ENCODE data around the gene LRPPRC. TPM values are rescaled to one million over a fixed set of nuclear protein-coding genes. Genes with fewer than 3 reads are reported as not detected.
A peak's percentile ranks its signal among the peaks of the same experiment; 100 is the strongest.

LRPPRC gene
- total RNA-seq = 58.0 TPM
- long read RNA-seq, full-length matches to known transcripts = 44 of 80 reads
- long read RNA-seq, partial matches to known transcripts = 27 of 80 reads
- long read RNA-seq, other reads (novel, unspliced or antisense) = 9 of 80 reads

DNA sequence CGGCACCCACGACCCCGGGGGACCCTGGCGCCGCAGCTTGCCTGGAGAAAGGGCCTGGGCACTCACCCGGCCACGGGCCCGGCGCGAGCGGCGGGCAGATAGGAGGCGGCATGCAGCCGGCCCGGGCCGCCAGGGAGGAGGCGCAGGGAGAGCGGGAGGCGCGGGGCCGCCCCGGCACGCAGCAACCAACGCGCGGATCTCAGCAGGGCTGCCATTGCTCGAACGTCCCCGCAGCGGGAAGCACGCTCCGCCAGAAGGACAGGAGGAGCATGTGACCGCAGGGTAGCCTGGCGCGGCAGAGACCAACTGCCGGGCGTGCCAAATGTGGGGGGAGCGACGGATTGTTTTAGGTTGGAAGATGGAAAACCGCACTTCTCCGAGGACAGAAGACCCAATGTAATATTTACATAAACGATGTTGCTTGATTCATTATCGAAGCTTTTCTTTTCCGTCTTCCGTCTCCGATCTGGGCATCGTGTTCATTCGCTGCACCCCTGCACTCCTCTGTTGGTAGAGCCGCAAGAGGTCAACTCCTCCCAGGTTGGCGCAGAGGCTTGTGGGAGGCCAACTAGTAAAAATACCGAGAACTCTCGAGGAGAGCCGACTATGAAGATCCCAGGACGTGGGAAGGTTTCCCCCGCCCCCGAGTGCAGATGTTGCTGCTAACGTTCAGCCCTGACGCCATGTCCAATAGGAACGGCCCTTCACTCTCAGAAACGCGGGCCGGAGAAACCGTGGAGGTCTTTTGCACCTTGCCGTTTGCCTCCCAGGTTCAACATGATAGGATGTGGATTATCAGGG, at the start of gene LRPPRC:
LRPPRC (minus strand) TSS at position 257 of the 801 bp plus-strand sequence; CDS start at position 215, 42 bp downstream.
- DNase-seq (peak; percentile 93), ATAC-seq (peak; percentile 99)
- Histone ChIP-seq H3K27ac (peak within 1 kb of the TSS; percentile 88), H3K27me3 (ENCODE audit: low read depth) (no peaks in the 10 kb centered on the region), H3K9me3 (no peaks in the 10 kb centered on the region), H3K4me1 (peaks cover 26% of the 10 kb centered on the region), H3K4me3 (peak within 1 kb of the TSS; percentile 100), H3K36me3 (peaks cover 8% of the 10 kb centered on the region)
- intact Hi-C loops (cut with DNase I) = no loop called here
- TF ChIP-seq, protein P1, sequence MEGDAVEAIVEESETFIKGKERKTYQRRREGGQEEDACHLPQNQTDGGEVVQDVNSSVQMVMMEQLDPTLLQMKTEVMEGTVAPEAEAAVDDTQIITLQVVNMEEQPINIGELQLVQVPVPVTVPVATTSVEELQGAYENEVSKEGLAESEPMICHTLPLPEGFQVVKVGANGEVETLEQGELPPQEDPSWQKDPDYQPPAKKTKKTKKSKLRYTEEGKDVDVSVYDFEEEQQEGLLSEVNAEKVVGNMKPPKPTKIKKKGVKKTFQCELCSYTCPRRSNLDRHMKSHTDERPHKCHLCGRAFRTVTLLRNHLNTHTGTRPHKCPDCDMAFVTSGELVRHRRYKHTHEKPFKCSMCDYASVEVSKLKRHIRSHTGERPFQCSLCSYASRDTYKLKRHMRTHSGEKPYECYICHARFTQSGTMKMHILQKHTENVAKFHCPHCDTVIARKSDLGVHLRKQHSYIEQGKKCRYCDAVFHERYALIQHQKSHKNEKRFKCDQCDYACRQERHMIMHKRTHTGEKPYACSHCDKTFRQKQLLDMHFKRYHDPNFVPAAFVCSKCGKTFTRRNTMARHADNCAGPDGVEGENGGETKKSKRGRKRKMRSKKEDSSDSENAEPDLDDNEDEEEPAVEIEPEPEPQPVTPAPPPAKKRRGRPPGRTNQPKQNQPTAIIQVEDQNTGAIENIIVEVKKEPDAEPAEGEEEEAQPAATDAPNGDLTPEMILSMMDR (IDR thresholded peaks at IDR 0.05) = no peak

DNA sequence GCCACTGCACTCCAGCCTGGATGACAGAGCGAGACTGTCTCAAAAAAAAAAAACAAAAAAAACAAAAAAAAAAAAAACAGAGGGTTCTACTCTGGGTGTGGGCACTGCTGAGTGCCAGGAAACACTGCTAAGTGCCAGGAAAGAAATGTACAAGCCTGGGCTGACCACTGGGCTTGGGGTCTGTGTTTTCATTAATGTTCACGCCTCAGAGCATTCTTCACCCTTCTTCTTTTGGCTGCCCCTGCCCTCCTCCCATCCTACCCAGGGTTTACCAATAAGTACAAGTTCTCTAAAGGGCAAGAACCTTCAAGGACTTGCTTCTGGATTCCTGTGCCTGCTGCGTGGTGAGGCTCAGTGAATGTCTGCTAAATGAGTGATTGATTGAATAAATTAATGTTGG, 49.3 kb upstream of the LRPPRC start:
- Histone ChIP-seq H3K4me3 (no peak overlapping the region), H3K9me3 (no peaks in the 10 kb centered on the region), H3K27me3 (ENCODE audit: low read depth) (no peaks in the 10 kb centered on the region), H3K27ac (no peak overlapping the region), H3K36me3 (no peaks in the 10 kb centered on the region), H3K4me1 (peaks cover 4% of the 10 kb centered on the region)
- DNase-seq (no peak), ATAC-seq (no peak)
- TF ChIP-seq, protein P1 (IDR thresholded peaks at IDR 0.05) = no peak
- intact Hi-C loops (cut with DNase I) = no loop called here

DNA sequence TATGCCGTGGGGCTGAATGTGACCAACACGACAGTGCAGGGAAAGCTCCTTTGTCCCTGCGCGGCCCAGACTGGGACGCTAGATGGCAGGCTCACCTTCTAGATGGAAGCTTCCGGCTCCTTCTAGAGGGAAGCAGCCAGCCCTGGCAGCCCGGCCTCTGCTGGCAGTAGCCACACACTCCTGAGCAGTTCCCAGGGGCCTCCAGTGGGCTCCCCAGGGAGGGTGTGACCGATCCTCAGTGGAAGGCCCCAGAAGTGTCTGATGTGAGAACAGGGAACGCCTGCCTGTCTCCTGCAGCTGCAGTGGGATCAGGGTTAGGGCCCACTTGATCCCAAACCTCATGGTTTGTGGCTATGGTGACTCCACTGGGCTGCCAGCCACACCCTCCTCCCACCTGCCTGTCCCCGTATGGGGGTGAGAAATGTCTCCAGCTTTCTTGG, 48.5 kb upstream of the LRPPRC start:
- no peaks in the 10 kb centered on the region for H3K9me3 ChIP-seq
- DNase-seq (peak; percentile 78), ATAC-seq (peak; percentile 93 to 98)
- intact Hi-C loops (cut with DNase I) = no loop called here
- H3K4me3 ChIP-seq = no peak overlapping the region
- peaks cover 4% of the 10 kb centered on the region for H3K4me1 ChIP-seq
- H3K27me3 ChIP-seq (ENCODE audit: low read depth) = no peaks in the 10 kb centered on the region
- H3K27ac ChIP-seq = no peak overlapping the region
- TF ChIP-seq, protein P1 (IDR thresholded peaks at IDR 0.05) = peak; percentile 74
- H3K36me3 ChIP-seq = no peaks in the 10 kb centered on the region

DNA sequence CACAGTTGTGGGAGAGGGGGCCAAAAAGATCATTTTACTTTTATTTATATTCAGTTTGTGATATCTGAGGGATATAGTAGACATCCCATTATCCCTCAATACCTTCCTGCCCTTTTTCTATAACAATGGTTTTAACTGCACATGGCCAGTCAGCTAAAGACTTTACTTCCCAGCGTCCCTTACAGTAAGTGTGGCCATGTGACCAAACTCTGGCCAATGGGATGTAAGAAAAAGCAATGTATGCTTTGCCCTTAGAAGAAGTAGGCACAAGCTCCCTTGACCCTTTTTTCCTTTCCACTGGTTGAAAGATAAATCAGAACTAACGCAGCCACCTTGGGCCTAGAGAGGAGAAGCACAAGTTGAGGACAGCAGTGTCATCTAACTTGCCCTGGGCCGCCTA, 44.6 kb upstream of the LRPPRC start:
- Histone ChIP-seq H3K4me1 (peaks cover 4% of the 10 kb centered on the region), H3K4me3 (no peak overlapping the region), H3K27ac (no peak overlapping the region), H3K27me3 (ENCODE audit: low read depth) (no peaks in the 10 kb centered on the region), H3K36me3 (no peaks in the 10 kb centered on the region), H3K9me3 (no peaks in the 10 kb centered on the region)
- TF ChIP-seq, protein P1 (IDR thresholded peaks at IDR 0.05) = no peak
- intact Hi-C loops (cut with DNase I) = no loop called here
- ATAC-seq = no peak
- DNase-seq = no peak

DNA sequence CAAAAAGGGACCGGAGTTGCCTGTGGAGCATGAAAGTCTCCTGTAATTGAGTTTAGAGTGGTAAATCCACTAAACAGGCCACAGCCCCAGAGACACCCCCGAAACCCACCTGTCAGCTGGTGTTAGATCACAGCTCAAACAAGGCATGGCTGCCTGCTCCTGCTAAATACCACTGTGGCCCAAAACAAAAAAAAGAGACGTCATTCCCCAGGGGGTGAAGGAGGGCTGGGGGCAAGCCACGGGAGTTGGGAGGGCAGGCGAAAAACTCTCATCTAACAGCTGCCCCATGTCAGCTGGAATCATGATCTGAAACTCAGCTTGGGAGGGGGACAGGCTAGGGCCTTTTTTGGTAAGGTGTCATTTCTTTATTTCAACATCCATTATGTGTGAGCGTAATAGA, 42.5 kb upstream of the LRPPRC start:
- Histone ChIP-seq H3K27ac (no peak overlapping the region), H3K4me3 (no peak overlapping the region), H3K27me3 (ENCODE audit: low read depth) (no peaks in the 10 kb centered on the region), H3K4me1 (no peaks in the 10 kb centered on the region), H3K36me3 (no peaks in the 10 kb centered on the region), H3K9me3 (no peaks in the 10 kb centered on the region)
- DNase-seq (no peak), ATAC-seq (no peak)
- intact Hi-C loops (cut with DNase I) = no loop called here
- TF ChIP-seq, protein P1 (IDR thresholded peaks at IDR 0.05) = no peak
